Stimulated activated naive CD8-positive, alpha-beta T cell treated with anti-CD3 and anti-CD28 coated beads, Interleukin-15, Interleukin-2, amounts not matched to agents 100 ng/mL and 50 ng/mL, for 24 hours (primary cell): ENCODE measurements around the gene ESPN.

Source experiments
- H3K27ac Mint-ChIP-seq: one replicate; pipeline ENCODE4 v1.8.0; 2021; ENCODE audit warnings: mild to moderate bottlenecking, mixed read lengths
- H3K27me3 Mint-ChIP-seq: one replicate; pipeline ENCODE4 v1.8.0; 2021; ENCODE audit warnings: mixed read lengths
- H3K36me3 Mint-ChIP-seq: one replicate; pipeline ENCODE4 v1.8.0; 2021; ENCODE audit warnings: low read depth, mixed read lengths
- H3K4me1 Mint-ChIP-seq: one replicate; pipeline ENCODE4 v1.8.0; 2021; ENCODE audit warnings: low read depth, mixed read lengths
- H3K4me3 Mint-ChIP-seq: one replicate; pipeline ENCODE4 v1.8.0; 2021; ENCODE audit warnings: mild to moderate bottlenecking, mixed read lengths
- H3K9me3 Mint-ChIP-seq: one replicate; pipeline ENCODE4 v1.8.0; 2021; ENCODE audit warnings: mixed read lengths

ESPN gene

GRCh38 chr1:6495540-6496364, 71.2 kb downstream of the ESPN start:
- Mint-ChIP-seq H3K36me3 (no peaks in the 10 kb centered on the region), H3K9me3 (no peaks in the 10 kb centered on the region), H3K27me3 (no peaks in the 10 kb centered on the region), H3K27ac (no peak overlapping the region), H3K4me3 (no peak overlapping the region), H3K4me1 (peaks cover 33% of the 10 kb centered on the region)

- peaks cover 29% of the 10 kb centered on the region for H3K4me1 Mint-ChIP-seq
Observed at GRCh38 chr1:6496365-6496721, 71.8 kb downstream of the ESPN start.

GRCh38 chr1:6496890-6497214, 72.3 kb downstream of the ESPN start:
- H3K4me1 Mint-ChIP-seq = peaks cover 24% of the 10 kb centered on the region
- H3K4me3 Mint-ChIP-seq = no peak overlapping the region
- H3K27me3 Mint-ChIP-seq = no peaks in the 10 kb centered on the region
- no peak overlapping the region for H3K27ac Mint-ChIP-seq
- H3K36me3 Mint-ChIP-seq = no peaks in the 10 kb centered on the region
- no peaks in the 10 kb centered on the region for H3K9me3 Mint-ChIP-seq

More at GRCh38 chr1:6496365-6496721, 71.8 kb downstream of the ESPN start:
- Mint-ChIP-seq H3K9me3 (no peaks in the 10 kb centered on the region), H3K4me3 (peak overlapping the region; percentile 23), H3K36me3 (no peaks in the 10 kb centered on the region), H3K27me3 (no peaks in the 10 kb centered on the region), H3K27ac (no peak overlapping the region)

DNA sequence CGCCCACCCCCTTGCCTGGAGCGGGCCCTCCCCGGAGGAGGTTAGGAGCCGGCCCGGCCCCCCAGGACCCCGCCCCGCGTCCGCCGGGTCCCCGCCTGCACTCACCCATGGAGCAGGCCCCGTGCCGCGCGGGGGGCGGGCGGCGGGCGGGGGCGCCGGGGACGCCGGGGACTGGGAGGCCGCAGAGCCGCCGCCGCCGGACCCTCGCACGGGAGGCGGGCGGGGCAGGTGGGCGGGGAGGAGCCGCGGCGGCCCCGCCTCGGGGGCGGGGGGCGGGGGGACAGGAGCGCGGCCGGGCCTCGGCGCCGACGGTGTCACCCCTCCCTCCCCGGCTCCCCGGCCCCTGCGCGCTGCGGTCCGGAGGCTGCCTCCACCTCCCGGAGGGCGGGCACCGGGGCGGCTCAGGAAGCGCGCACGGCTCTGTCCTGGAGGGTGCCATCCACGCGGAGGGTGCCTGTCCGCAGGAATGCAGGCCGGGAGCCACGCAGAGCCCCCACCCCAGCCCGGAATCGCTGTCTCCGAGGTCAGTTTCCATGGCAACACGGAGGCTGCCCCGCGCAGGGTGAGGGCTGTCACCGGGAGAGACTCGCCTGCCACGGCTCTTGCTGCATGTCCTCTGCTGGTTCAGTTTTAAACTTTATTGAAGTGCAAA, 72.8 kb downstream of the ESPN start:
- Mint-ChIP-seq H3K9me3 (no peaks in the 10 kb centered on the region), H3K4me3 (peak overlapping the region; percentile 71), H3K36me3 (no peaks in the 10 kb centered on the region), H3K27me3 (no peaks in the 10 kb centered on the region), H3K4me1 (peaks cover 22% of the 10 kb centered on the region), H3K27ac (no peak overlapping the region)

GRCh38 chr1:6497867-6498575, 73.4 kb downstream of the ESPN start:
- Mint-ChIP-seq H3K4me1 (peaks cover 20% of the 10 kb centered on the region), H3K27me3 (no peaks in the 10 kb centered on the region), H3K9me3 (no peaks in the 10 kb centered on the region), H3K27ac (no peak overlapping the region), H3K36me3 (no peaks in the 10 kb centered on the region), H3K4me3 (peak overlapping the region; percentile 71)

DNA sequence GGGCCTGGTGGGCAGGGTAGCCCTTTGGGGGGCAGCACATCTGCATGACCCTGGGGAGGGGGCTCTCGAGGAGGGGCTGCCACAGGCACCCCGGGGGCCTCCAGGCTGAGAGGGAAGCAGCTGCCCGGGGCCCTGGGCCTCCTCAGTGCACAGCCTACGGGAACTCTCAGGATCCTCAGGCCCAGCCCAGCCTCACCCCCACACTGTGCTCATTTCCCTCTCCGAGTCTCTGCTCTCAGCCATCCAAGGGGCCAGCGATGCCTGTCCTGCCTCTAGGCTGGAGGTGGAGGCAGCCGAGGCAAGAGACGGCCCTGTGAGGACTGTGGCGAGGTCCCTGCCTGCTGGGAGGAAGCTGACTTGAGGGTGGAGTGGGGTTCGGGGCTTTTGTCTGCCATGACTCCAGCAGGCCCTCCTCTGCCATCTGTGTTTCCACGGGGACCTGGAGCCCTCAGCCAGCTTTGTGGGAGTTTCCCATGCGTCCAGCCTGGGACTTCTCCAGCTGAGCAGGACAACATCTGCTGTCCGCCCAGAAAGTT, 74.1 kb downstream of the ESPN start:
- H3K4me3 Mint-ChIP-seq = no peak overlapping the region
- no peaks in the 10 kb centered on the region for H3K9me3 Mint-ChIP-seq
- peaks cover 16% of the 10 kb centered on the region for H3K4me1 Mint-ChIP-seq
- H3K36me3 Mint-ChIP-seq = no peaks in the 10 kb centered on the region
- no peaks in the 10 kb centered on the region for H3K27me3 Mint-ChIP-seq
- no peak overlapping the region for H3K27ac Mint-ChIP-seq

DNA sequence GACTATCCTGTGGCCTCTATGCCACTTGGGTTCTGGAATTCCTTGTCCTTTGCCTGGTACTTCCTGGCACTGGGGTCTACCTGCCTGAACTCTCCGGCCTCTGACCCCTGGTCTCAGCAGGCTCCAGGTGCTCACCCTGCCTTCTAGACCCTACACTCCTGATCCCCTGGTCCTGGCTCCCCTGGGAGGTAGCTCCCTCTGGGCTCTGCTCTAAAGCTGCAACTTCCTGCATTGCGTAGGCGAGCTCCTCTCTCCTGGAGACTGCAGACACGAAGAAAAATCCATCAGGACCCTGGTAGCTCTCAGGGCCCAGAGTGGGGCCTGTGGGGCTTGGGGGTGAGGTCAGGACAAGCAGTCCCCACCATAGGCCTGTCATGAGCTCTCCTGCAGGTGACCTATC, 74.7 kb downstream of the ESPN start:
- Mint-ChIP-seq H3K27me3 (no peaks in the 10 kb centered on the region), H3K9me3 (no peaks in the 10 kb centered on the region), H3K27ac (no peak overlapping the region), H3K4me3 (no peak overlapping the region), H3K36me3 (no peaks in the 10 kb centered on the region), H3K4me1 (peaks cover 16% of the 10 kb centered on the region)

DNA sequence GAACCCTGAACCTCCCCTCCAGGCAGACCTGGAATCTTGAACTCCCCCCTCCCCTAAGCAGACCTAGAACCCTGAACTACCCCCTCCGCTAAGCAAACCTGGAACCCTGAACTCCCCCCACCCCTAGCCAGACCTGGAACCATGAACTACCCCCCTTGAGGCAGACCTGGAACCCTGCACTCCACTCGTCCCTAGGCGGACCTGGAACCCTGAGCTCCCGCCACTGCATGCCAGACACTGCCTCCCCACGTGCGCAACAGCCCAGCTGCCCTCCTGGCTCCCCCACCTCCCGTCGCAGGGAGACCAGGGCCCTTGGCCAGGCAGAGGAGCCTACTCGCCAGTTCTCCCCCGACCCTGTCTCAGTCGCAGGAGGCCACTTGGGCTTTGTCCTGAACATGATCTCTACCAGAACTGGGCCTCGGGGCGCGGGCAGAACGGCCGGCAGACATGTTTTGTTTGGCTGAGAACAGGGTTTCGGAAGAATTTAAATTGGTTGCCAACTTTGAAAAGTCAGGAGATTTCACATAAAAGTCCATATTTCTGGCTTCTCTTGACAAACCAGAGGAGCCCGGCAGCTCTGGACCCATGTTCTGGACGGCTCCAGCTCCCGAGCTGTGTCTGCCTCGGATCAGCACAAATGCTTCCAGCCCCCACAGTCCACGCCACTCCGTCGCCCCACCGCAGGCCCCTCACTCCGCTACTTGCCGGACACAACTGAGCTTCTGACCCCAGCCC, 76.1 kb downstream of the ESPN start:
- peaks cover 15% of the 10 kb centered on the region for H3K4me1 Mint-ChIP-seq
- H3K27ac Mint-ChIP-seq = no peak overlapping the region
- H3K27me3 Mint-ChIP-seq = no peaks in the 10 kb centered on the region
- no peak overlapping the region for H3K4me3 Mint-ChIP-seq
- no peaks in the 10 kb centered on the region for H3K9me3 Mint-ChIP-seq
- H3K36me3 Mint-ChIP-seq = no peaks in the 10 kb centered on the region

- Mint-ChIP-seq H3K27me3 (no peaks in the 10 kb centered on the region), H3K4me3 (no peak overlapping the region), H3K4me1 (peaks cover 10% of the 10 kb centered on the region), H3K36me3 (no peaks in the 10 kb centered on the region), H3K27ac (no peak overlapping the region), H3K9me3 (no peaks in the 10 kb centered on the region)
Observed at GRCh38 chr1:6501279-6501813, 76.8 kb downstream of the ESPN start.

- no peak overlapping the region for H3K27ac Mint-ChIP-seq
- H3K27me3 Mint-ChIP-seq = no peaks in the 10 kb centered on the region
- H3K4me1 Mint-ChIP-seq = peaks cover 6% of the 10 kb centered on the region
- no peak overlapping the region for H3K4me3 Mint-ChIP-seq
- no peaks in the 10 kb centered on the region for H3K9me3 Mint-ChIP-seq
- H3K36me3 Mint-ChIP-seq = no peaks in the 10 kb centered on the region
Observed at GRCh38 chr1:6502000-6502891, 77.7 kb downstream of the ESPN start.

GRCh38 chr1:6503884-6504602, 79.5 kb downstream of the ESPN start:
- no peaks in the 10 kb centered on the region for H3K27me3 Mint-ChIP-seq
- H3K9me3 Mint-ChIP-seq = no peaks in the 10 kb centered on the region
- H3K4me1 Mint-ChIP-seq = no peaks in the 10 kb centered on the region
- H3K27ac Mint-ChIP-seq = no peak overlapping the region
- H3K36me3 Mint-ChIP-seq = no peaks in the 10 kb centered on the region
- no peak overlapping the region for H3K4me3 Mint-ChIP-seq

DNA sequence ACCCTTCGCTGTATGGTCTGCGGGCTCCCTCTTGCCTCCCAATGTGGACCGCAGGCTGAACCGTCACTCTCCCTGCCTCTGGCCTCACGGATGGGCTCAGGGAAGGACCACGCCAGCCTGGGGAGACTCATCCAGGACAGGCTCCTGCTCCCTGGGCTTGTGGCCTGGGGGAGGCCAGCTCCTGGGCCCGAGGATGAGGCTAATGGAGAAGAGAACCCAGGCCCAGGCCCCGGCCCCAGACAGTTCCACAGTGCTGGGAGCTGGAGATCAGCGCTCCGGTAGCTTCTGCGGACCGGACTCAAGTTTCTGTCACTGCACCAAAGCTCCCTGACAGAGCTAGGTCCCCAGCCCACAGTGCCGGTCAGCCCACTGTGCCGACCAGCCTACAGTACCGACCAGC, 80.3 kb downstream of the ESPN start:
- no peaks in the 10 kb centered on the region for H3K27me3 Mint-ChIP-seq
- H3K4me3 Mint-ChIP-seq = no peak overlapping the region
- no peaks in the 10 kb centered on the region for H3K9me3 Mint-ChIP-seq
- no peaks in the 10 kb centered on the region for H3K36me3 Mint-ChIP-seq
- no peak overlapping the region for H3K27ac Mint-ChIP-seq
- H3K4me1 Mint-ChIP-seq = no peaks in the 10 kb centered on the region
